Measurements from ENCODE around the gene SERTAD4.

The SERTAD4 gene

DNA sequence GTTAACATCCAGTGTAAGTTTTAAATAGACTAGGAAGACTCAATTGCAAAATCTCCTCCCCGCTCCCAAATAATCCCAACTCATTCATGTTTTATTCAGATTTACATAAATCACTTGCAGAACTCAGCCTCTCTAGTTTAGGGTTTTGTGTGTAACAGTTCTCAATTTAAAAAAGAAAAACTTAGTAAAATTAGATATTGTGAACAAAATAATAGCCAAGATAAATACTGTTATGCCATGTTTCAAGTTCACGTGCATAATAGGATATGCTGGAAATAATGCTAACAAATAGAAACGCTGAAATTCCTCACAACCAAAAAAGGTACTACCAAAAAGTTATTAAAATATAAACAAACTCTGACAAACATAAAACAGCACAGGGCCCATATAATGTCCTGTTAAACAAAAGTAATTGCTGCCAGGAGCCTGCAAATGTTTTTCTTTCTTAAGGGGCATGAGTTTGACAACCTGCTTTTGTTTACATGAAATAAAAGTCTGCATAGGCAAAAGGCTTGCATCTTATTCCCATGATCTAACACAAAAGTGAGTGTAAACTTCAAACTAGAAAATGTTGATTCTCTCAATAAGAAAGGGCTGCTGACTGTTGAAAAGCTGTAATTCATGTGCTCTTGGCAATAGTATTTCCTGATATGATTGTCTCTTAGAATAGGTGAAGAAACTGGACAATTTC is 2.9 kb downstream of the SERTAD4 start:
- no peak overlapping the region for H3K9ac ChIP-seq (ENCODE audit: low read depth, low read length, poor library complexity, severe bottlenecking)
- H2AFZ ChIP-seq (ENCODE audit: low read length) = no peak overlapping the region
- no peaks in the 10 kb centered on the region for H3K36me3 ChIP-seq (ENCODE audit: insufficient read depth, low read length)
- no peaks in the 10 kb centered on the region for H3F3A ChIP-seq (ENCODE audit: low read depth)
- H3K9me2 ChIP-seq (replicated peaks; ENCODE audit: low read depth, low read length) = no peaks in the 10 kb centered on the region
- no peaks in the 10 kb centered on the region for H3K9me3 ChIP-seq (ENCODE audit: insufficient read depth, low read depth, low read length)
- H3K4me2 ChIP-seq (ENCODE audit: low read depth, low read length, poor library complexity, severe bottlenecking) = no peak overlapping the region
- peaks cover 4% of the 10 kb centered on the region for H3K27me3 ChIP-seq (ENCODE audit: insufficient read depth, low read length, poor library complexity, severe bottlenecking)
- H4K20me1 ChIP-seq (ENCODE audit: insufficient read depth, low read length, poor library complexity, severe bottlenecking) = no peaks in the 10 kb centered on the region
- no peaks in the 10 kb centered on the region for H3K79me2 ChIP-seq (ENCODE audit: insufficient read depth, low read length)
- no peak overlapping the region for H3K4me3 ChIP-seq (ENCODE audit: low read length, poor library complexity, severe bottlenecking)
- no peaks in the 10 kb centered on the region for H3K4me1 ChIP-seq (ENCODE audit: insufficient read depth, low read length, poor library complexity, severe bottlenecking)
- TF ChIP-seq, protein P1, sequence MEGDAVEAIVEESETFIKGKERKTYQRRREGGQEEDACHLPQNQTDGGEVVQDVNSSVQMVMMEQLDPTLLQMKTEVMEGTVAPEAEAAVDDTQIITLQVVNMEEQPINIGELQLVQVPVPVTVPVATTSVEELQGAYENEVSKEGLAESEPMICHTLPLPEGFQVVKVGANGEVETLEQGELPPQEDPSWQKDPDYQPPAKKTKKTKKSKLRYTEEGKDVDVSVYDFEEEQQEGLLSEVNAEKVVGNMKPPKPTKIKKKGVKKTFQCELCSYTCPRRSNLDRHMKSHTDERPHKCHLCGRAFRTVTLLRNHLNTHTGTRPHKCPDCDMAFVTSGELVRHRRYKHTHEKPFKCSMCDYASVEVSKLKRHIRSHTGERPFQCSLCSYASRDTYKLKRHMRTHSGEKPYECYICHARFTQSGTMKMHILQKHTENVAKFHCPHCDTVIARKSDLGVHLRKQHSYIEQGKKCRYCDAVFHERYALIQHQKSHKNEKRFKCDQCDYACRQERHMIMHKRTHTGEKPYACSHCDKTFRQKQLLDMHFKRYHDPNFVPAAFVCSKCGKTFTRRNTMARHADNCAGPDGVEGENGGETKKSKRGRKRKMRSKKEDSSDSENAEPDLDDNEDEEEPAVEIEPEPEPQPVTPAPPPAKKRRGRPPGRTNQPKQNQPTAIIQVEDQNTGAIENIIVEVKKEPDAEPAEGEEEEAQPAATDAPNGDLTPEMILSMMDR (conservative IDR thresholded peaks at IDR 0.05; ENCODE audit: low read length) = no peak
- no peak for TF ChIP-seq EZH2phosphoT487 (IDR thresholded peaks at IDR 0.05; ENCODE audit: borderline replicate concordance)

DNA sequence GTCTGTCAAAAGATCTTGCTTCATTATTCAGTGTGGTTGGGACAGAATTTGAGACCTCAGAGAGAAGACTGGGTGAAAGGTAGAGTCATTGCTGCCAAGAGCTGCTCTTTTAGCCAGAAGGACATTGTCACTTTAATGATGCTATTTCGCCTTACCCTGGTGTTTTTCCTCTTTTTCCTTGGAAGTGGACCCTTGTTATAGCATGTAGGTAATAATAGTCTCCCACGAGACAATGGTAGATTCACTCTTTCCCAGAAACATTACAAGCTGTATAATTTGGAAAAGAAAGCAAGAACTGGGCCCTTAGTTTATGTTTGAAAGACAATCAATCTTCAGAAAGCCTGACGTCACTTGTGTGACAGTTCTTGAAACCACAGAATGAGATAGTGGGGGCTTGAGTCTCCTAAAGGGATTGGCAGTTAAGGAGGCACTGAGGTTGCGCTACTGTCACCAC is 3.8 kb downstream of the SERTAD4 start:
- Histone ChIP-seq H3K4me2 (ENCODE audit: low read depth, low read length, poor library complexity, severe bottlenecking) (no peak overlapping the region), H3F3A (ENCODE audit: low read depth) (no peaks in the 10 kb centered on the region), H3K27me3 (ENCODE audit: insufficient read depth, low read length, poor library complexity, severe bottlenecking) (peaks cover 2% of the 10 kb centered on the region), H3K9me3 (ENCODE audit: insufficient read depth, low read depth, low read length) (no peaks in the 10 kb centered on the region), H3K36me3 (ENCODE audit: insufficient read depth, low read length) (no peaks in the 10 kb centered on the region), H3K4me3 (ENCODE audit: low read length, poor library complexity, severe bottlenecking) (no peak overlapping the region), H3K79me2 (ENCODE audit: insufficient read depth, low read length) (no peaks in the 10 kb centered on the region), H3K9me2 (replicated peaks; ENCODE audit: low read depth, low read length) (no peaks in the 10 kb centered on the region), H3K4me1 (ENCODE audit: insufficient read depth, low read length, poor library complexity, severe bottlenecking) (no peaks in the 10 kb centered on the region), H2AFZ (ENCODE audit: low read length) (no peak overlapping the region), H3K9ac (ENCODE audit: low read depth, low read length, poor library complexity, severe bottlenecking) (no peak overlapping the region), H4K20me1 (ENCODE audit: insufficient read depth, low read length, poor library complexity, severe bottlenecking) (no peaks in the 10 kb centered on the region)
- TF ChIP-seq, protein P1 (conservative IDR thresholded peaks at IDR 0.05; ENCODE audit: low read length) = no peak
- no peak for TF ChIP-seq EZH2phosphoT487 (IDR thresholded peaks at IDR 0.05; ENCODE audit: borderline replicate concordance)

- Histone ChIP-seq H3K9me3 (ENCODE audit: insufficient read depth, low read depth, low read length) (no peaks in the 10 kb centered on the region), H3K36me3 (ENCODE audit: insufficient read depth, low read length) (no peaks in the 10 kb centered on the region), H3K4me2 (ENCODE audit: low read depth, low read length, poor library complexity, severe bottlenecking) (no peak overlapping the region), H3F3A (ENCODE audit: low read depth) (no peaks in the 10 kb centered on the region), H3K27me3 (ENCODE audit: insufficient read depth, low read length, poor library complexity, severe bottlenecking) (no peaks in the 10 kb centered on the region), H2AFZ (ENCODE audit: low read length) (no peak overlapping the region), H3K9me2 (replicated peaks; ENCODE audit: low read depth, low read length) (no peaks in the 10 kb centered on the region), H3K4me3 (ENCODE audit: low read length, poor library complexity, severe bottlenecking) (no peak overlapping the region), H3K9ac (ENCODE audit: low read depth, low read length, poor library complexity, severe bottlenecking) (no peak overlapping the region), H3K79me2 (ENCODE audit: insufficient read depth, low read length) (no peaks in the 10 kb centered on the region), H4K20me1 (ENCODE audit: insufficient read depth, low read length, poor library complexity, severe bottlenecking) (no peaks in the 10 kb centered on the region), H3K4me1 (ENCODE audit: insufficient read depth, low read length, poor library complexity, severe bottlenecking) (no peaks in the 10 kb centered on the region)
- no peak for TF ChIP-seq EZH2phosphoT487 (IDR thresholded peaks at IDR 0.05; ENCODE audit: borderline replicate concordance)
- TF ChIP-seq, protein P1 (conservative IDR thresholded peaks at IDR 0.05; ENCODE audit: low read length) = no peak
Measured at GRCh38 chr1:210236840-210237409, 4.3 kb downstream of the SERTAD4 start.

Measured in Loucy (cell line).